Neutrophil (primary cell): ENCODE measurements around the gene ITGB1.

ENCODE experiments used
- H3K27ac ChIP-seq: fragments of 200-600 bp; sonication (generic); 2 replicates; pipeline ENCODE4 v1.5.1; 2016; ENCODE audit warnings: mild to moderate bottlenecking, moderate library complexity
- H3K27me3 ChIP-seq: fragments of 200-600 bp; sonication (generic); 2 replicates; pipeline ENCODE4 v1.6.0; 2016; ENCODE audit warnings: mild to moderate bottlenecking
- H3K36me3 ChIP-seq: fragments of 200-600 bp; sonication (generic); 2 replicates; pipeline ENCODE4 v1.5.1; 2017
- H3K4me1 ChIP-seq, 2 experiments: fragments of 200-600 bp in 1 of 2; sonication (generic) in 1 of 2; 1 replicate in 1 of 2; 2 replicates in 1 of 2; pipeline versions ENCODE4 v1.5.1 to v1.6.1; 2013 to 2016; ENCODE audit warnings: low read depth in 1 of 2, low read length in 1 of 2, mild to moderate bottlenecking in 1 of 2, moderate library complexity in 1 of 2; ENCODE audit not compliant: control insufficient read depth in 1 of 2, insufficient read depth in 1 of 2
- H3K4me3 ChIP-seq, 2 experiments: fragments of 200-600 bp in 1 of 2; sonication (generic) in 1 of 2; 1 replicate in 1 of 2; 2 replicates in 1 of 2; pipeline ENCODE4 v1.5.1; 2013 to 2016; ENCODE audit warnings: low read depth in 1 of 2, low read length in 1 of 2, mild to moderate bottlenecking in 1 of 2, moderate library complexity in 1 of 2
- H3K9me3 ChIP-seq: fragments of 200-600 bp; sonication (generic); 2 replicates; pipeline ENCODE4 v1.5.1; 2016
- CTCF ChIP-seq: fragments of 200-600 bp; sonication (generic); IDR thresholded peaks from 2 replicates; pipeline ENCODE4 v1.5.1; 2016; ENCODE audit warnings: antibody characterized with exemption

Gene ITGB1

DNA sequence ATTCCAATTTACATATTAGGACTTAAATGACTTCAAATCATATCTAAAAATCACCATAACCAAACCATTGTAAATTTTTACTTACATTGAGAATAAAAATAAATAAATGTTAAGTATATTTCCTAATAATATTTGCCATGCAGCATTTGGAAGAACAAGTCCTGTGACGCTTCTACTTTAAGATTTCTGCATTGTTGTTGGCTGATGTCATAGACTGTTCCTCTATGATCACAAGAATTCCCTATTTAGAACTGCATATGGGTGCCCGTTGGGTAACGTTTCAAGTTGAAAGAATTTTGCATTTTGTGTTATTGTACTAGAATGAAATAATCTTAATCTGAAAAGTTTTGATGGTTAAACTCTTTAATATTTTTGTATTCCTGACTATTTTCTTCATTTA is 5.1 kb upstream of the ITGB1 start:
- Histone ChIP-seq H3K27ac (no peak overlapping the region), H3K4me3 (no peak overlapping the region), H3K36me3 (no peaks in the 10 kb centered on the region), H3K4me1 (peaks cover 4 to 7% of the 10 kb centered on the region in 2 experiments), H3K9me3 (no peaks in the 10 kb centered on the region), H3K27me3 (peaks cover 19% of the 10 kb centered on the region)
- TF ChIP-seq CTCF = no peak

DNA sequence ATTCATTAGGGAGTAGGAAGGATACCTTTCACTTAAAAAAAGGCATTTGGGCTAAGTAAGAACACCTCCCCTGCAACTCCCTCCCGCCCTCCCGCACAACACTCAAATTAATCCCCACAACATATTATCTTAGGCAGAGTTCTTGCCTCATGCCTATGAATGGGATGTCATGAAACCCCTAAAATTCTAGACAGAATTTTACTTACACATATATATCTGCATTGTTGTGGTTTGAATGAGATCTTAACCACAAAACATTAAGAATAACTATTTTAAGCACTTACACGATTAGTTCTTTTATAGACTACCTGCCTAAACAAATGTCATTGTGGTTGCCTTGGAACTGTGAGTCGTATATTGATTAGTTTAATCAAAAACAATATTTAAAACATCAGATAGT is 4.5 kb upstream of the ITGB1 start:
- no peak overlapping the region for H3K4me3 ChIP-seq
- no peaks in the 10 kb centered on the region for H3K9me3 ChIP-seq
- H3K27ac ChIP-seq = no peak overlapping the region
- TF ChIP-seq CTCF = no peak
- H3K27me3 ChIP-seq = peaks cover 19% of the 10 kb centered on the region
- peaks cover 4 to 7% of the 10 kb centered on the region in 2 experiments for H3K4me1 ChIP-seq
- no peaks in the 10 kb centered on the region for H3K36me3 ChIP-seq

DNA sequence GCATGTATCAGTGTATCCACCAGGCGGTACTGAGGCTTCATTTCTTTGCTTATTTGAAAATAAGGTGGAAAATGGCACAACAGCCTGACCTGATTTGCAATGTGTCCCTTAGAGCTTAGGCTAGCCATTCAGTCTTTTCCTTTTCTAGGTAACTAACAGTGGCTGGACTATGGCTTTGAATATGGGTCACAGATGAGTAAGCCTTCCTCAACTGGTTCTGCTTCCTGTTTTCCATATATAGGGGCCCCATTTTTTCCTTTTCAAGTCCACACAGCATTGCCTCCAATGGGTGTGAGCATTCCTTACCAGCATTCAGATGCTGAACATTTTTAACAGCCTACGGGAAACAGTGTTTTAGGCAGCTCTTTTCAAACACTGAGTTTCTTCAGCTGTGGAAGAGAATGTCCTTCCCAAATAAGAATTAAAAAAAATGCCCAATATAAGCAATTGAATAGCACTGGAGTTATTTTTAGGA is 3.9 kb upstream of the ITGB1 start:
- H3K9me3 ChIP-seq = no peaks in the 10 kb centered on the region
- no peak for TF ChIP-seq CTCF
- H3K4me1 ChIP-seq = peaks cover 10% of the 10 kb centered on the region in 2 experiments
- no peak overlapping the region for H3K4me3 ChIP-seq
- no peaks in the 10 kb centered on the region for H3K36me3 ChIP-seq
- peaks cover 19% of the 10 kb centered on the region for H3K27me3 ChIP-seq
- H3K27ac ChIP-seq = no peak overlapping the region

GRCh38 chr10:32961343-32961894 is 3.4 kb upstream of the ITGB1 start:
- peaks cover 10 to 15% of the 10 kb centered on the region in 2 experiments for H3K4me1 ChIP-seq
- H3K27me3 ChIP-seq = peaks cover 19% of the 10 kb centered on the region
- H3K4me3 ChIP-seq = no peak overlapping the region
- no peaks in the 10 kb centered on the region for H3K36me3 ChIP-seq
- H3K27ac ChIP-seq = no peak overlapping the region
- no peak for TF ChIP-seq CTCF
- no peaks in the 10 kb centered on the region for H3K9me3 ChIP-seq

DNA sequence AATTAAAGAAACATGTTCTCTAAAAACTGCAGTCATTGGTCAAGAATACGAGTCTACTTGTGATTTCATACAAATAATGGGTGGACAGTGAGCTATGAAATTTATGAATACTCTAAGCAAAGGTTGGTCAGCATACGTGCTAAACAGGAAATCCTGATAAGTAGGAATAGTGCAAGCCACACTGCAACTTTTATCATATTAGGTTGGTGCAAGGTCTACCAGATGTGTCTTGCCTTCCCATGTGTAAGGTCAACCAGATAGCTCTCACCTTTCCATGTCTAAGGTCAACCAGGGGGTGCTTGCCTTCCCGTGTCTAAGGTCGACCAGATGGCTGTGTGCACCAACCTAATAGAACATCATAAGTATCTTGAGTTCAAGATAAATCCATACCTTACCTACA is 2.0 kb upstream of the ITGB1 start:
- H3K27me3 ChIP-seq = peaks cover 19% of the 10 kb centered on the region
- no peak overlapping the region for H3K27ac ChIP-seq
- H3K4me1 ChIP-seq = peaks cover 10 to 17% of the 10 kb centered on the region in 2 experiments
- no peaks in the 10 kb centered on the region for H3K9me3 ChIP-seq
- H3K4me3 ChIP-seq = no peak overlapping the region
- no peak for TF ChIP-seq CTCF
- no peaks in the 10 kb centered on the region for H3K36me3 ChIP-seq
